ENCODE results near the gene CCDC167. TPM values are rescaled to one million over a fixed set of nuclear protein-coding genes. Genes with fewer than 3 reads are reported as not detected.
A peak's percentile ranks its signal among the peaks of the same experiment; 100 is the strongest.
"Not testable (repeated sequence)": the region's sequence is repeated elsewhere in the genome, so short reads cannot be mapped to it uniquely, and the experiment has no call there.

Gene CCDC167
- total RNA-seq, 3 donors from 2014 or later, result 49.3 to 52.2 (median 52.2) TPM

GRCh38 chr6:37460805-37461204 is 38.9 kb downstream of the CCDC167 start:
- Mint-ChIP-seq H3K27me3 (ENCODE audit: low read depth) (no peaks in the 10 kb centered on the region), H3K9me3 (no peaks in the 10 kb centered on the region), H3K4me3 (no peak overlapping the region), H3K36me3 (ENCODE audit: insufficient read depth) (peaks cover 46% of the 10 kb centered on the region), H3K4me1 (ENCODE audit: low read depth) (no peaks in the 10 kb centered on the region)
- no peak for DNase-seq
- ATAC-seq, result no peak

- Mint-ChIP-seq H3K4me3 (no peak overlapping the region), H3K9me3 (no peaks in the 10 kb centered on the region), H3K27me3 (ENCODE audit: low read depth) (no peaks in the 10 kb centered on the region), H3K36me3 (ENCODE audit: insufficient read depth) (peaks cover 50% of the 10 kb centered on the region), H3K4me1 (ENCODE audit: low read depth) (no peaks in the 10 kb centered on the region)
- DNase-seq, result no peak
- no peak for ATAC-seq
Observed at GRCh38 chr6:37459981-37460800, 39.5 kb downstream of the CCDC167 start.

GRCh38 chr6:37456816-37457560 is 42.7 kb downstream of the CCDC167 start:
- Mint-ChIP-seq H3K4me3 (no peak overlapping the region), H3K27me3 (ENCODE audit: low read depth) (no peaks in the 10 kb centered on the region), H3K36me3 (ENCODE audit: insufficient read depth) (peaks cover 53% of the 10 kb centered on the region), H3K9me3 (no peaks in the 10 kb centered on the region), H3K4me1 (ENCODE audit: low read depth) (peaks cover 1% of the 10 kb centered on the region)
- DNase-seq, result no peak
- ATAC-seq, result no peak

- Mint-ChIP-seq H3K4me1 (ENCODE audit: low read depth) (peaks cover 4% of the 10 kb centered on the region), H3K9me3 (no peaks in the 10 kb centered on the region), H3K36me3 (ENCODE audit: insufficient read depth) (peaks cover 60% of the 10 kb centered on the region), H3K4me3 (no peak overlapping the region), H3K27me3 (ENCODE audit: low read depth) (no peaks in the 10 kb centered on the region)
- no peak for DNase-seq
- no peak for ATAC-seq
Observed at GRCh38 chr6:37456126-37456525, 43.6 kb downstream of the CCDC167 start.

- Mint-ChIP-seq H3K36me3 (ENCODE audit: insufficient read depth) (peaks cover 65% of the 10 kb centered on the region), H3K4me3 (no peak overlapping the region), H3K9me3 (no peaks in the 10 kb centered on the region), H3K4me1 (ENCODE audit: low read depth) (peaks cover 4% of the 10 kb centered on the region), H3K27me3 (ENCODE audit: low read depth) (no peaks in the 10 kb centered on the region)
- DNase-seq, result no peak
- ATAC-seq, result no peak
Observed at GRCh38 chr6:37454420-37455140, 45.1 kb downstream of the CCDC167 start.

- DNase-seq, result no peak
- H3K9me3 Mint-ChIP-seq, result no peaks in the 10 kb centered on the region
- no peak overlapping the region for H3K4me3 Mint-ChIP-seq
- ATAC-seq, result no peak
- H3K27me3 Mint-ChIP-seq (ENCODE audit: low read depth), result no peaks in the 10 kb centered on the region
- peaks cover 55% of the 10 kb centered on the region for H3K36me3 Mint-ChIP-seq (ENCODE audit: insufficient read depth)
- peaks cover 4% of the 10 kb centered on the region for H3K4me1 Mint-ChIP-seq (ENCODE audit: low read depth)
Observed at GRCh38 chr6:37452522-37452921, 47.2 kb downstream of the CCDC167 start.

- DNase-seq (no peak), ATAC-seq (no peak)
- H3K27me3 Mint-ChIP-seq (ENCODE audit: low read depth), result no peaks in the 10 kb centered on the region
- no peak overlapping the region for H3K4me3 Mint-ChIP-seq
- H3K9me3 Mint-ChIP-seq, result no peaks in the 10 kb centered on the region
- peaks cover 4% of the 10 kb centered on the region for H3K4me1 Mint-ChIP-seq (ENCODE audit: low read depth)
- peaks cover 54% of the 10 kb centered on the region for H3K36me3 Mint-ChIP-seq (ENCODE audit: insufficient read depth)
Observed at GRCh38 chr6:37451441-37452193, 48.1 kb downstream of the CCDC167 start.

- H3K27me3 Mint-ChIP-seq (ENCODE audit: low read depth), result no peaks in the 10 kb centered on the region
- H3K9me3 Mint-ChIP-seq, result no peaks in the 10 kb centered on the region
- no peak overlapping the region for H3K4me3 Mint-ChIP-seq
- H3K4me1 Mint-ChIP-seq (ENCODE audit: low read depth), result peaks cover 4% of the 10 kb centered on the region
- DNase-seq, result no peak
- peaks cover 56% of the 10 kb centered on the region for H3K36me3 Mint-ChIP-seq (ENCODE audit: insufficient read depth)
- no peak for ATAC-seq
Observed at GRCh38 chr6:37449984-37450383, 49.7 kb downstream of the CCDC167 start.

GRCh38 chr6:37443216-37443542 is 56.5 kb downstream of the CCDC167 start:
- DNase-seq; ATAC-seq; H3K9me3 Mint-ChIP-seq; H3K27me3 Mint-ChIP-seq (ENCODE audit: low read depth): not testable (repeated sequence)
- peaks cover 39% of the 10 kb centered on the region for H3K4me1 Mint-ChIP-seq (ENCODE audit: low read depth)
- H3K36me3 Mint-ChIP-seq (ENCODE audit: insufficient read depth), result peaks cover 44% of the 10 kb centered on the region
- H3K4me3 Mint-ChIP-seq, result peak overlapping the region; percentile 76

- H3K27me3 Mint-ChIP-seq (ENCODE audit: low read depth), result no peaks in the 10 kb centered on the region
- H3K4me3 Mint-ChIP-seq, result peak overlapping the region; percentile 76
- ATAC-seq (peak; percentile 58 to 67), DNase-seq (no peak)
- no peaks in the 10 kb centered on the region for H3K9me3 Mint-ChIP-seq
- H3K4me1 Mint-ChIP-seq (ENCODE audit: low read depth), result peaks cover 44% of the 10 kb centered on the region
- peaks cover 47% of the 10 kb centered on the region for H3K36me3 Mint-ChIP-seq (ENCODE audit: insufficient read depth)
Observed at GRCh38 chr6:37442416-37443215, 57.1 kb downstream of the CCDC167 start.

GRCh38 chr6:37441651-37442050 is 58.0 kb downstream of the CCDC167 start:
- Mint-ChIP-seq H3K36me3 (ENCODE audit: insufficient read depth) (peaks cover 48% of the 10 kb centered on the region), H3K4me3 (no peak overlapping the region), H3K4me1 (ENCODE audit: low read depth) (peaks cover 47% of the 10 kb centered on the region), H3K27me3 (ENCODE audit: low read depth) (no peaks in the 10 kb centered on the region), H3K9me3 (no peaks in the 10 kb centered on the region)
- DNase-seq, result no peak
- ATAC-seq, result peak in 1 of 2 donors; percentile 34

GRCh38 chr6:37438930-37439329 is 60.8 kb downstream of the CCDC167 start:
- H3K9me3 Mint-ChIP-seq, result no peaks in the 10 kb centered on the region
- DNase-seq, result no peak
- H3K27me3 Mint-ChIP-seq (ENCODE audit: low read depth), result no peaks in the 10 kb centered on the region
- peaks cover 31% of the 10 kb centered on the region for H3K36me3 Mint-ChIP-seq (ENCODE audit: insufficient read depth)
- no peak for ATAC-seq
- no peak overlapping the region for H3K4me3 Mint-ChIP-seq
- H3K4me1 Mint-ChIP-seq (ENCODE audit: low read depth), result peaks cover 61% of the 10 kb centered on the region

- no peaks in the 10 kb centered on the region for H3K9me3 Mint-ChIP-seq
- no peak overlapping the region for H3K4me3 Mint-ChIP-seq
- no peaks in the 10 kb centered on the region for H3K27me3 Mint-ChIP-seq (ENCODE audit: low read depth)
- no peak for ATAC-seq
- H3K4me1 Mint-ChIP-seq (ENCODE audit: low read depth), result peaks cover 46% of the 10 kb centered on the region
- H3K36me3 Mint-ChIP-seq (ENCODE audit: insufficient read depth), result peaks cover 26% of the 10 kb centered on the region
- no peak for DNase-seq
Observed at GRCh38 chr6:37435816-37436215, 63.9 kb downstream of the CCDC167 start.
